ENCODE measurements around the gene ADAMTS17. TPM values are rescaled to one million over a fixed set of nuclear protein-coding genes. Genes with fewer than 3 reads are reported as not detected.

ADAMTS17 gene
- total RNA-seq, 1 donor: 0.81 TPM

DNA sequence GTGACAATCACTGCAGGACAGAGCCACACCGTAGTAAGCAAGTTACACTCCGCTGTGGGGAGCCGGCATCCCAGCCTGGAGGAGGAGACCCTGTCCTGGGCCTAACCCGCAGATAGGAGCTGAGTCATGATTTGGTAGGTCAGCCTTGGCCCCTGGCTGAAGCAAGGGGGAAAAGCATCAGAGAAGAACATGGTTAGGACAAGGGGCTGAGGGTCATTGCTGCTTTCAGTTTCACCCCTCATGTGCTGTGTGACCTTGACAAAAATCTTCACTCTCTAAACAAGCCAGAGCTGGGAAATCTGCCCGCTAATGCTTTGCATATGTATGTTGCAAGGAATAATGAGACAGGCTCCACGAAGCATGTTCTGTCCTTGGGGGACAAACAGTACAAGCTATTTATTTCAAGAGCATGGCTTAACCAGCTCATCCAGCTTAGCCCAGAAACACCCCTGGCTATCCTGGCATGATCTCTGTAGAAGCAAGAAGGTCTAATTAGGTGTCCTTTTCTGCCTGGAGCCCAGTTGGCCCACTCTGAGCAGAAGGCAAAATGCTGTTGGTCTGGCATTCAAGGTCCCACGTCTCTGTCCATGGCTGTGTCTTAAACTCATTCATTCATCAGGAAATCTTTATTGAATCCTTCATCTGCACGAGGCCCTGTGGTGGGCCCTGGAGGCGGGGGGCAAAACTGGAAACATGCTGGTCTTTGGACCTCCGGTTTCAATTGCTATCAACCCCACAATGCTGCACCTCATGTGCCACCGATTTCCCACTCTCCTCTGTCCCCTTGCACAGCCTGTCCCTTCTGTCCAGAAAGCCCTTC lies 387.2 kb downstream of the ADAMTS17 start:
- TF ChIP-seq CTCF (IDR thresholded peaks at IDR 0.05; ENCODE audit: insufficient read depth, low read length): no peak
- DNase-seq (ENCODE audit: low read depth): no peak
- no peak overlapping the region for H3K4me3 ChIP-seq (ENCODE audit: low read depth, low read length)

DNA sequence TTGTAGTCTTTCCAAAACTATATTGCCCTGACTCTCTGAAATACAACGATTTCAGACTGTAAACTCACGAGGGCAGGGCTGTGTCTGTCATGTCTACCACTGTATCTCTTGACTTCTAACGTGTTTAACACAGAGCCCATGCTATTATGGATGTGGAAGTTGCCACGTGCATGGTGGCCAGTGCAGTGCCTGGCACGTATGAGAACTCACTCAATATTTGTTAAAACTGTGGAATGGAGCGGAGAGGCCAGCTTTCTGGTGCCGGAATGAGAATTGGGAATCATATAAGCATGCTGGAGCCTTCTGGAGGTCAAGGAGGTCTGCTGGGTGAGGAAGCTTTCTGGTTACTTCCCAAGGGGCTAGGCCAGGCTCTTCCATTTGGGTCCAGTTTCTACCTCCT lies 387.9 kb downstream of the ADAMTS17 start:
- no peak for TF ChIP-seq CTCF (IDR thresholded peaks at IDR 0.05; ENCODE audit: insufficient read depth, low read length)
- no peak overlapping the region for H3K4me3 ChIP-seq (ENCODE audit: low read depth, low read length)

GRCh38 chr15:99951511-99951910 lies 390.3 kb downstream of the ADAMTS17 start:
- DNase-seq (ENCODE audit: low read depth): peak; percentile 2
- TF ChIP-seq CTCF (IDR thresholded peaks at IDR 0.05; ENCODE audit: insufficient read depth, low read length): no peak
- H3K4me3 ChIP-seq (ENCODE audit: low read depth, low read length): no peak overlapping the region

More for the DNA sequence above, 387.9 kb downstream of the ADAMTS17 start:
- no peak for DNase-seq (ENCODE audit: low read depth)

DNA sequence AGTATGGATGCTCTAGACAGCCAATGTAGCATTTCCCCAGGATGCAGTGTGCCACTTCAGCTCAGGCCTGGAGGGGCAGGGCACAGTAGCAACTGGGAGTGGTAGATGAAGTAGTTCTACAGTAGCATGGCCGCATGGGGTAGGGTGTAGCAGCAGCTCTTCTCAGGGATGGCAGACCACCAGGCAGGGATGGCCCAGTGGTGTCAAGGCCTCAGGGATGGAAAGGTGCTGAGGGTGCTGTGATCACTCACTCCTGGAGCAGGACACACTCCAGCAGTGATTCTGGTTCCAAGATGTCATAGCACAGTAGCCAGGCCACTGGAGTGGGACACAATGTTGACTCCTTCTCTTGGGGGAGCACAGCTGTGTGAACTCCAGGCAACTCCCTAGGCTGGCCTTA lies 397.6 kb downstream of the ADAMTS17 start:
- no peak for DNase-seq (ENCODE audit: low read depth)
- H3K4me3 ChIP-seq (ENCODE audit: low read depth, low read length): no peak overlapping the region

DNA sequence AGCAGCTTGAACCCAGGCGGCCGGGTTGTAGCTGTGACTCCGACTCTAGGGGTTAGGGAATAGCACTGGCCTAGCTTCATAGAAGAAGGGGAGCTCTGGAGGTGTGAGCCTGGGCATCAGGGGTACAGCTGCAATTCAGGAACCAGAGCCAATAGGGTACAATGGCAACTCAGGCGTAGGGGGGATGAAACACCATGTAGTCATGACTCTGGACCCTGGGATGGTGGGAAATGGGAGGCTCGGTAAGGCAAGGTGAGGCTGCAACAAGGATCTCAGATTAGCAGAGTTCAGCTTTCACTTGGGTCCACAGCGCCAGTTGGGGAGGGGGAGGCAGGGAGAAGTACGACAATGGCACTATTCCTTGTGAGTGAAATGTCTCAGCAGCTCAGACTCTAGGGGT lies 398.3 kb downstream of the ADAMTS17 start:
- no peak overlapping the region for H3K4me3 ChIP-seq (ENCODE audit: low read depth, low read length)
- DNase-seq (ENCODE audit: low read depth): no peak
- TF ChIP-seq CTCF (IDR thresholded peaks at IDR 0.05; ENCODE audit: insufficient read depth, low read length): no peak

More for the DNA sequence above, 397.6 kb downstream of the ADAMTS17 start:
- TF ChIP-seq CTCF (IDR thresholded peaks at IDR 0.05; ENCODE audit: insufficient read depth, low read length): no peak

DNA sequence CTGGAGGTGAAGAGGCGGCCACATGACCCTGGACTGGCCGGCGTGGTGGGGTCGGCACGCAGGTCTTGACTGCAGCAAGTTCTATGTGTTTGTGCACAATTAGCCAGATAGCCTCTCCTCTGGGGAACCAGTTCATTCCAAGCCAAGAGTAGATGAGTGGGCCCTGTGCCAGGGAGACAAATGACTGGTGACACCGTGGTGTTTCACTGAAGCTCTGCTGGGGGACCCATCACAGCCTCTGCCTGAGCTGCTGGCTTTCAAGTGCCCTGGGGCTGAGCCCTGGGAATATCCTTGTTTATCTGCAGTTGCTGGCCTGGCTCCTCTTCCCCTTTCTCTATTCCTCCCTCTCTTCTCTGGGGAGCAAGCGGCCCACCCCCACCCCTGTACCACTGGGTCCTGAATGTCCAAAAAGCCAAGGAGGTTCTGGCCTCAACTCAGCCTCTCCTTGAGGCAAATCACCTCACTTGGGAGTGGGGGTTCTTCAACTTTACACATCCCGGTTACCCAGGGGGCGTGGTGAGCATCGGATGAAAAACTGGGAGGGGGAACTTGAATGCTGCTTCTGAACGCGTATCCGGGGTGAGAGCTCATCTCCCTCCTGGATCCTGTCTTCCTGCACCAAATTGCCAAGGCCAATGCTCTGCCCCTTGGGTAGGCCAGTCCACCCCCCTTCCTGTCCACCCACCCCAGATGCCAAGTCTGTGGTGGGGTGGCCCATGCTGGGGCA lies 408.9 kb downstream of the ADAMTS17 start:
- TF ChIP-seq CTCF (IDR thresholded peaks at IDR 0.05; ENCODE audit: insufficient read depth, low read length): no peak
- no peak for DNase-seq (ENCODE audit: low read depth)
- H3K4me3 ChIP-seq (ENCODE audit: low read depth, low read length): no peak overlapping the region
